GM23248 (cell line): ENCODE results near the gene USF3. TPM values are rescaled to one million over a fixed set of nuclear protein-coding genes. Genes with fewer than 3 reads are reported as not detected.
A peak's percentile ranks its signal among the peaks of the same experiment; 100 is the strongest.

Experiments used
- DNase-seq: peaks from one replicate; pipeline ENCODE4 v3.0.0-alpha.2; 2015
- H2AFZ ChIP-seq: fragments of 200-600 bp; sonication (generic); 2 replicates; pipeline ENCODE4 v1.6.1; 2016; ENCODE audit warnings: antibody characterized with exemption
- H3F3A ChIP-seq: fragments of 200-600 bp; sonication (generic); 2 replicates; pipeline ENCODE4 v1.6.1; 2016; ENCODE audit warnings: mild to moderate bottlenecking, antibody characterized with exemption, mixed run types; ENCODE audit not compliant: insufficient read depth
- H3K27ac ChIP-seq: fragments of 200-600 bp; sonication (generic); 2 replicates; pipeline ENCODE4 v1.5.1; 2016; ENCODE audit warnings: mild to moderate bottlenecking
- H3K27me3 ChIP-seq: fragments of 200-600 bp; sonication (generic); replicated peaks from 2 replicates; pipeline ENCODE4 v1.6.1; 2016; ENCODE audit warnings: mild to moderate bottlenecking; ENCODE audit not compliant: insufficient read depth
- H3K36me3 ChIP-seq: fragments of 200-600 bp; sonication (generic); 2 replicates; pipeline ENCODE4 v1.6.1; 2016; ENCODE audit warnings: low read depth, mild to moderate bottlenecking
- H3K4me1 ChIP-seq: fragments of 200-600 bp; sonication (generic); 2 replicates; pipeline ENCODE4 v1.6.1; 2016; ENCODE audit warnings: mild to moderate bottlenecking; ENCODE audit not compliant: insufficient read depth
- H3K4me2 ChIP-seq: fragments of 200-600 bp; sonication (generic); one replicate; pipeline ENCODE4 v1.6.1; 2016; ENCODE audit warnings: mild to moderate bottlenecking; ENCODE audit not compliant: unreplicated experiment
- H3K4me3 ChIP-seq: fragments of 200-600 bp; sonication (generic); 2 replicates; pipeline ENCODE4 v1.5.1; 2016; ENCODE audit warnings: mild to moderate bottlenecking
- H3K79me2 ChIP-seq: fragments of 200-600 bp; sonication (generic); 2 replicates; pipeline ENCODE4 v1.6.1; 2016; ENCODE audit warnings: mild to moderate bottlenecking; ENCODE audit not compliant: insufficient read depth
- H3K9ac ChIP-seq: fragments of 200-600 bp; sonication (generic); 2 replicates; pipeline ENCODE4 v1.6.1; 2016; ENCODE audit warnings: mild to moderate bottlenecking
- H3K9me2 ChIP-seq: fragments of 200-600 bp; sonication (generic); 2 replicates; pipeline ENCODE4 v1.6.1; 2016; ENCODE audit warnings: mixed run types, mild to moderate bottlenecking, moderate library complexity; ENCODE audit not compliant: insufficient read depth
- H3K9me3 ChIP-seq: fragments of 200-600 bp; sonication (generic); one replicate; pipeline ENCODE4 v1.6.1; 2017; ENCODE audit warnings: low read depth
- H4K20me1 ChIP-seq: fragments of 200-600 bp; sonication (generic); 2 replicates; pipeline ENCODE4 v1.6.0; 2016; ENCODE audit not compliant: insufficient read depth
- EZH2 ChIP-seq: fragments of 200-600 bp; sonication (generic); IDR thresholded peaks from 2 replicates; pipeline ENCODE4 v1.6.1; 2018; ENCODE audit warnings: antibody characterized with exemption, mild to moderate bottlenecking; ENCODE audit not compliant: insufficient read depth, poor library complexity, severe bottlenecking
- EZH2phosphoT487 ChIP-seq: fragments of 200-600 bp; sonication (generic); IDR thresholded peaks from 2 replicates; pipeline ENCODE4 v1.6.1; 2018; ENCODE audit warnings: antibody characterized with exemption, moderate library complexity, mild to moderate bottlenecking, low read depth; ENCODE audit not compliant: insufficient read depth
- WGBS, 2 experiments: methylation state at CpG; one replicate each; pipeline ENCODE4 v1.1.6; 2015 to 2017; ENCODE audit warnings: low lambda C conversion rate in 2 of 2, low coverage in 1 of 2; ENCODE audit errors: missing lambda C conversion rate in 2 of 2; 5-methylcytosine and 5-hydroxymethylcytosine counted together
- in situ Hi-C: fragments of 300-500 bp; cut with MboI; formaldehyde crosslinking; loops from 2 replicates; pipeline ENCODE4 v1.15.0; 2020
- polyA plus RNA-seq: library from polyadenylated mRNA; unstranded; fragments of >200 nt; fragmentation: Nextera tagmentation; extraction: Ambion mirVana; gene quantifications from 2 replicates; pipeline ENCODE4 v1.2.1, GENCODE V29; 2016
- total RNA-seq: library from RNA; depleted of rRNA; stranded (reverse); fragments of >200 nt; shearing (Covaris generic); gene quantifications from 2 replicates; pipeline ENCODE4 v1.2.3, GENCODE V29; 2014; rRNA removed

USF3 gene, protein sequence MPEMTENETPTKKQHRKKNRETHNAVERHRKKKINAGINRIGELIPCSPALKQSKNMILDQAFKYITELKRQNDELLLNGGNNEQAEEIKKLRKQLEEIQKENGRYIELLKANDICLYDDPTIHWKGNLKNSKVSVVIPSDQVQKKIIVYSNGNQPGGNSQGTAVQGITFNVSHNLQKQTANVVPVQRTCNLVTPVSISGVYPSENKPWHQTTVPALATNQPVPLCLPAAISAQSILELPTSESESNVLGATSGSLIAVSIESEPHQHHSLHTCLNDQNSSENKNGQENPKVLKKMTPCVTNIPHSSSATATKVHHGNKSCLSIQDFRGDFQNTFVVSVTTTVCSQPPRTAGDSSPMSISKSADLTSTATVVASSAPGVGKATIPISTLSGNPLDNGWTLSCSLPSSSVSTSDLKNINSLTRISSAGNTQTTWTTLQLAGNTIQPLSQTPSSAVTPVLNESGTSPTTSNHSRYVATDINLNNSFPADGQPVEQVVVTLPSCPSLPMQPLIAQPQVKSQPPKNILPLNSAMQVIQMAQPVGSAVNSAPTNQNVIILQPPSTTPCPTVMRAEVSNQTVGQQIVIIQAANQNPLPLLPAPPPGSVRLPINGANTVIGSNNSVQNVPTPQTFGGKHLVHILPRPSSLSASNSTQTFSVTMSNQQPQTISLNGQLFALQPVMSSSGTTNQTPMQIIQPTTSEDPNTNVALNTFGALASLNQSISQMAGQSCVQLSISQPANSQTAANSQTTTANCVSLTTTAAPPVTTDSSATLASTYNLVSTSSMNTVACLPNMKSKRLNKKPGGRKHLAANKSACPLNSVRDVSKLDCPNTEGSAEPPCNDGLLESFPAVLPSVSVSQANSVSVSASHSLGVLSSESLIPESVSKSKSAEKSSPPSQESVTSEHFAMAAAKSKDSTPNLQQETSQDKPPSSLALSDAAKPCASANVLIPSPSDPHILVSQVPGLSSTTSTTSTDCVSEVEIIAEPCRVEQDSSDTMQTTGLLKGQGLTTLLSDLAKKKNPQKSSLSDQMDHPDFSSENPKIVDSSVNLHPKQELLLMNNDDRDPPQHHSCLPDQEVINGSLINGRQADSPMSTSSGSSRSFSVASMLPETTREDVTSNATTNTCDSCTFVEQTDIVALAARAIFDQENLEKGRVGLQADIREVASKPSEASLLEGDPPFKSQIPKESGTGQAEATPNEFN (N-terminal part only)
- total RNA-seq (8.1 and 9.2 TPM in 2 replicates), polyA plus RNA-seq (3.5 and 3.8 TPM in 2 replicates)

DNA sequence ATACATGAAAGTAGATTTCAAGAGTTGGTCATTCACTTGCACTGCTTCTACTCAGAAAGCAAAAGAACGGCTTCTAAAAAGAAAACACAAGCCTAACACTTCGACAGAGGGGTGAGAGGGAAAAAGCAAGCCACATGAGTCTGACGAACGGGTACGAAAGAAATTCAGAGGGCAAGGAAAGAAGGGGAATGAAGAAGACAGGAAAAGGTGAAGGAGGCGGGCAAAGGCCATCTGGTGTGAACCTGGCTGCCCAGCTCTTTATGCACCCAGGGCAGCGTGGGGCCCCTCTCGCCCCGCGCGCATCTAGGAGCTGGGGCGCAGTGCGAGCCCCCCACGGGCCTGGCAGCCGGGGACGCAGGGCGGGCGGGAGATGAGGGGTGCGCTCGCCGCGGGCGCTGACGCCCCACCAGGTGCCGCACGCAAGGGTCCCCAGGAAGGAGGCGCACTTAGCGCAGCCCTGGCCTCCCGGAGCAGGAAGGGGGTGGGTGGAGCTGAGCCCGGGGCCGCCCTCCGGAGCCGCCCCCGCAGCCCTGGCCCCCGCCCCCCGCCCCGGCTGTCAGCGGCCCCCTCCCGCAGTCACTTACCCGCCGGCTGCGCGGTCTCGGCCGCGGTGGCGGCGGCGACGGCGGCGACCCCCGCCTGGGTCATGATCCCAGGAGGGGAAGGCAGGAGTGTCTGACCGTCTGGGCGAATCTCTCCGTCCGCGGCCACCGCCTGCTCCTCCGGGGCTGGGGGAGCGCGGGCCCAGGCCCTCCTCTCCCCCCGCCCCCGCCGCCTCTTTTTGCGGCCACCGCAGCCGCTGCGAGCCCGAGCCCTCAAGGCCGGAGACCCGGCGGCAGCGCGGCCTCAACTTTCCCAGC is at the start of gene USF3:
USF3 (minus strand) TSS at position 857 of the 860 bp plus-strand sequence. CDS start 21,764 bp downstream, outside the sequence.
- Histone ChIP-seq H3K9me2 (no peaks in the 10 kb centered on the region), H3K27ac (peak within 1 kb of the TSS; percentile 68), H3K4me2 (peak within 1 kb of the TSS; percentile 99), H2AFZ (peak within 1 kb of the TSS; percentile 99), H3K9ac (peak within 1 kb of the TSS; percentile 85), H3K9me3 (no peaks in the 10 kb centered on the region), H4K20me1 (no peaks in the 10 kb centered on the region), H3F3A (peaks cover 14% of the 10 kb centered on the region), H3K4me3 (peak within 1 kb of the TSS; percentile 90), H3K36me3 (no peaks in the 10 kb centered on the region), H3K27me3 (no peaks in the 10 kb centered on the region), H3K79me2 (peaks cover 49% of the 10 kb centered on the region), H3K4me1 (peaks cover 15% of the 10 kb centered on the region; the same call in 1 of the 2 replicates)
- WGBS, 2 experiments: 1 to 2% methylated on average over 29 to 41 of the region's 75 CpGs
- in situ Hi-C loops: no loop called here
- DNase-seq: peak; percentile 77
- TF ChIP-seq EZH2phosphoT487 (no peak), EZH2 (no peak)

DNA sequence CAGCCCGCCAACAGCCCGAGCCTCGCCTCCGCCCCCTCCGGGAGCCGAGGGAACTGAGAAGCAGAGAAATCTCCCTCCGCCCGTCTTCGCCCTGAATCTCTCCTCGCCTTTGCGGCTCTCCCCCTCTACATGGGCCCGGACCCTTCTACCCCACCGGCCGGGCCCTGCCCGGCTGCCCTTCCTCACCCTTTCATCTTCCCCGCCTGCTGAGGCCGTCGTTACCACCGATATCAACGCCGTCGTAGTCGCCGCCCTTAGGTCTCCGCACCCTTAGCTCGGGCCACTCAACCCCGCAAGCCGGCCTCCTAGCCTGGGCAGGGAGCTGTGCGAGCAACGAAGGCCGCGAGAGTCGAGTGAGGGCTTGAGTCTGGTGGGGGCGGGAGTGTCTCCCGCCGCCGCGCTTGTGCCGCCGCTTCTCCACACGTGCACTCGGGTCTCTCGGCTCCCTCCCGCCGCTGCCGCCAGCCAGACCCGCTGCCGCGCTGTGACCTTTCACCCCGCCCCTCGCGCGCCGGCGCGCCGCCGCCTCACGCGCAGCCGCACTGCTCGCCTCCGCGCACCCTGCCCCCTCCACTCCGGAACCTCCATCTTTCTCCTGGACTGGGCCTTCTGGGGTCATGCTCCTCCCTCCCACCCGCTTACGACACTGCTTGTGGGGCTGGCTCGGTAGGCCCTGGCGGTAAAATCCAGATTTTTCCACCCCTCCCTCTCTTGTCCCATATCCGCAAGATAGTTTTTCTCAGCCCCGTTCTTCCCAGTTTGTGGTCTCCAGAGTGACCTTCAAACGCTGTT is 49.5 kb upstream of the USF3 start, which contains the start of gene NAA50:
NAA50 (minus strand) TSS at position 494 of the 792 bp plus-strand sequence; CDS start at position 194, 300 bp downstream.
- peak; percentile 94 for DNase-seq
- Histone ChIP-seq H3K4me2 (peak within 1 kb of the TSS; percentile 97), H3K4me3 (peak within 1 kb of the TSS; percentile 99), H3K9me2 (no peaks in the 10 kb centered on the region), H3F3A (peaks cover 13% of the 10 kb centered on the region), H3K27me3 (no peaks in the 10 kb centered on the region), H2AFZ (peak within 1 kb of the TSS; percentile 86), H3K9ac (peak within 1 kb of the TSS; percentile 99), H4K20me1 (peaks cover 5% of the 10 kb centered on the region; the same call in 1 of the 2 replicates), H3K79me2 (peaks cover 89% of the 10 kb centered on the region), H3K4me1 (peaks cover 42% of the 10 kb centered on the region), H3K27ac (peak within 1 kb of the TSS; percentile 100), H3K9me3 (no peaks in the 10 kb centered on the region), H3K36me3 (no peaks in the 10 kb centered on the region)
- 1 to 2% methylated on average over 48 to 71 of the region's 72 CpGs for WGBS, 2 experiments
- no peak for TF ChIP-seq EZH2phosphoT487
- TF ChIP-seq EZH2: no peak
- in situ Hi-C loops: no loop called here
